IMR-90 (cell line): ENCODE data around the gene GABRP. TPM values are rescaled to one million over a fixed set of nuclear protein-coding genes. Genes with fewer than 3 reads are reported as not detected.

Experiments
- ATAC-seq: fragments of 200-7000 bp; cut with Tn5 transposase; 2 replicates; pipeline ENCODE4 v1.9.1; 2020; ENCODE audit warnings: low read depth, mild to moderate bottlenecking, moderate library complexity
- BruUV-seq: library from RNA; stranded (reverse); fragments of 400-500 nt; replicated peaks from 2 replicates; lab custom pipeline; 2021; lab: Mats Ljungman, UMichigan
- CTCF ChIA-PET: fragments of 300-600 bp; formaldehyde crosslinking; extraction: SDS; loops from one replicate; lab custom pipeline; 2021; ENCODE audit warnings: antibody characterized with exemption; lab: Yijun Ruan, JAX
- POLR2A ChIA-PET: fragments of 300-600 bp; sonication (Branson Sonifier 250); formaldehyde crosslinking; loops from one replicate; lab custom pipeline; 2022; ENCODE audit warnings: antibody characterized with exemption; ENCODE audit not compliant: unreplicated experiment; lab: Charles Lee
- DNase-seq: peaks from one replicate; pipeline ENCODE4 v3.0.0; 2013
- H2AFZ ChIP-seq: replicated peaks from 2 replicates; pipeline ENCODE3; 2013; ENCODE audit warnings: low read length, mild to moderate bottlenecking; ENCODE audit not compliant: poor library complexity
- H2AK5ac ChIP-seq: 2 replicates; pipeline ENCODE4 v1.6.1; 2013; ENCODE audit warnings: low read depth, low read length, inconsistent platforms
- H2AK9ac ChIP-seq: replicated peaks from 2 replicates; pipeline ENCODE3; 2013; ENCODE audit warnings: mild to moderate bottlenecking, low read depth, low read length, moderate library complexity; ENCODE audit not compliant: poor library complexity
- H2BK120ac ChIP-seq: 2 replicates; pipeline ENCODE4 v1.6.1; 2013; ENCODE audit warnings: low read depth, low read length, inconsistent platforms
- H2BK15ac ChIP-seq: 3 replicates; pipeline ENCODE4 v1.6.1; 2013; ENCODE audit warnings: low read depth, low read length, inconsistent platforms
- H2BK20ac ChIP-seq: 2 replicates; pipeline ENCODE4 v1.6.1; 2013; ENCODE audit warnings: low read depth, mild to moderate bottlenecking, inconsistent platforms, low read length, moderate library complexity
- H2BK5ac ChIP-seq: 2 replicates; pipeline ENCODE4 v1.6.1; 2013; ENCODE audit warnings: mild to moderate bottlenecking, low read depth, low read length, inconsistent platforms; ENCODE audit not compliant: poor library complexity, severe bottlenecking
- H3K14ac ChIP-seq: replicated peaks from 2 replicates; pipeline ENCODE4 v1.6.1; 2013; ENCODE audit warnings: low read depth, low read length, inconsistent platforms
- H3K18ac ChIP-seq: 2 replicates; pipeline ENCODE4 v1.6.1; 2013; ENCODE audit warnings: low read depth, low read length, control low read depth
- H3K23ac ChIP-seq: 2 replicates; pipeline ENCODE4 v1.6.1; 2013; ENCODE audit warnings: low read depth, low read length, inconsistent platforms
- H3K27ac ChIP-seq: 2 replicates; pipeline ENCODE4 v1.5.1; 2013; ENCODE audit warnings: mild to moderate bottlenecking, control low read depth, low read length; ENCODE audit not compliant: insufficient read depth
- H3K27me3 ChIP-seq: 2 replicates; pipeline ENCODE4 v1.6.1; 2013; ENCODE audit warnings: low read length; ENCODE audit not compliant: control insufficient read depth, insufficient read depth
- H3K36me3 ChIP-seq: 2 replicates; pipeline ENCODE4 v1.6.1; 2013; ENCODE audit warnings: low read length, mixed read lengths; ENCODE audit not compliant: control insufficient read depth, insufficient read depth
- H3K4ac ChIP-seq: 2 replicates; pipeline ENCODE4 v1.6.1; 2013; ENCODE audit warnings: low read depth, low read length, inconsistent platforms
- H3K4me1 ChIP-seq: 2 replicates; pipeline ENCODE4 v1.6.1; 2013; ENCODE audit warnings: low read length, mixed read lengths; ENCODE audit not compliant: control insufficient read depth, insufficient read depth
- H3K4me2 ChIP-seq: 2 replicates; pipeline ENCODE4 v1.6.1; 2013; ENCODE audit warnings: low read depth, mild to moderate bottlenecking, control low read depth, low read length, moderate library complexity
- H3K4me3 ChIP-seq: 2 replicates; pipeline ENCODE4 v1.5.1; 2013; ENCODE audit warnings: low read depth, mild to moderate bottlenecking, control low read depth, low read length, moderate library complexity; ENCODE audit not compliant: insufficient read depth
- H3K56ac ChIP-seq: 2 replicates; pipeline ENCODE4 v1.6.1; 2013; ENCODE audit warnings: low read length, inconsistent platforms; ENCODE audit not compliant: insufficient read depth; ENCODE audit errors: extremely low read depth
- H3K79me1 ChIP-seq, 2 experiments: 2 replicates each; pipeline ENCODE4 v1.6.1; 2013; ENCODE audit warnings: low read length in 2 of 2, inconsistent platforms in 1 of 2, low read depth in 1 of 2
- H3K9ac ChIP-seq: 2 replicates; pipeline ENCODE4 v1.6.1; 2013; ENCODE audit warnings: low read depth, low read length, control low read depth
- H3K9me1 ChIP-seq: 2 replicates; pipeline ENCODE4 v1.6.1; 2013; ENCODE audit warnings: low read length, inconsistent platforms; ENCODE audit not compliant: insufficient read depth
- H3K9me3 ChIP-seq: 2 replicates; pipeline ENCODE4 v1.6.1; 2013; ENCODE audit warnings: low read length; ENCODE audit not compliant: control insufficient read depth, insufficient read depth
- H4K20me1 ChIP-seq: 2 replicates; pipeline ENCODE4 v1.6.1; 2013; ENCODE audit warnings: low read length, inconsistent platforms; ENCODE audit not compliant: insufficient read depth
- H4K5ac ChIP-seq: 2 replicates; pipeline ENCODE4 v1.6.1; 2013; ENCODE audit warnings: mild to moderate bottlenecking, low read depth, low read length, control low read depth
- H4K8ac ChIP-seq, 2 experiments: 2 replicates each; pipeline ENCODE4 v1.6.1; 2013; ENCODE audit warnings: low read depth in 2 of 2, low read length in 2 of 2, control low read depth in 1 of 2, inconsistent platforms in 1 of 2
- H4K91ac ChIP-seq: 2 replicates; pipeline ENCODE4 v1.6.1; 2013; ENCODE audit warnings: low read depth, low read length, inconsistent platforms; ENCODE audit not compliant: insufficient read depth
- BHLHE40 ChIP-seq: fragments of 150-350 bp; IDR thresholded peaks from 2 replicates; pipeline ENCODE4 v1.6.1; 2016; ENCODE audit warnings: mild to moderate bottlenecking, low read depth, low read length
- CEBPB ChIP-seq: IDR thresholded peaks from 2 replicates; pipeline ENCODE4 v1.6.1; 2012; ENCODE audit warnings: low read depth, low read length, improper control_type of control experiment
- CTCF ChIP-seq: conservative IDR thresholded peaks from 2 replicates; pipeline ENCODE4 v1.5.1; 2012; ENCODE audit warnings: mild to moderate bottlenecking, low read depth, low read length, improper control_type of control experiment
- ELK1 ChIP-seq: fragments of 150-350 bp; IDR thresholded peaks from 2 replicates; pipeline ENCODE4 v1.6.1; 2016; ENCODE audit warnings: low read depth, mild to moderate bottlenecking, low read length, moderate library complexity, borderline replicate concordance
- FOS ChIP-seq: fragments of 150-350 bp; IDR thresholded peaks from 2 replicates; pipeline ENCODE4 v1.6.1; 2016; ENCODE audit warnings: low read depth, low read length
- MAFK ChIP-seq: IDR thresholded peaks from 2 replicates; pipeline ENCODE4 v1.6.1; 2012; ENCODE audit warnings: low read depth, low read length, improper control_type of control experiment
- MAZ ChIP-seq: IDR thresholded peaks from 2 replicates; pipeline ENCODE4 v1.6.1; 2012; ENCODE audit warnings: low read depth, mild to moderate bottlenecking, low read length, improper control_type of control experiment, moderate library complexity, borderline replicate concordance
- MXI1 ChIP-seq: IDR thresholded peaks from 2 replicates; pipeline ENCODE4 v1.6.1; 2012; ENCODE audit warnings: low read depth, mild to moderate bottlenecking, low read length, moderate library complexity, borderline replicate concordance
- NFE2L2 ChIP-seq: fragments of 150-350 bp; IDR thresholded peaks from 2 replicates; pipeline ENCODE4 v1.6.1; 2016; ENCODE audit warnings: low read depth, mild to moderate bottlenecking, low read length
- POLR2A ChIP-seq: IDR thresholded peaks from 2 replicates; pipeline ENCODE4 v1.6.1; 2012; ENCODE audit warnings: mild to moderate bottlenecking, low read depth, low read length
- RCOR1 ChIP-seq: IDR thresholded peaks from 2 replicates; pipeline ENCODE4 v1.6.1; 2012; ENCODE audit warnings: mild to moderate bottlenecking, low read length, improper control_type of control experiment; ENCODE audit not compliant: insufficient replicate concordance
- RFX5 ChIP-seq: IDR thresholded peaks from 2 replicates; pipeline ENCODE4 v1.8.0; 2012; ENCODE audit warnings: low read depth, mild to moderate bottlenecking, low read length, moderate library complexity
- SMC3 ChIP-seq: fragments of 150-350 bp; IDR thresholded peaks from 2 replicates; pipeline ENCODE4 v1.6.1; 2016; ENCODE audit warnings: low read depth, mild to moderate bottlenecking, antibody characterized with exemption, low read length, moderate library complexity
- USF2 ChIP-seq: fragments of 150-350 bp; IDR thresholded peaks from 2 replicates; pipeline ENCODE4 v1.6.1; 2017; ENCODE audit warnings: mild to moderate bottlenecking, antibody characterized with exemption, low read length, low read depth
- WGBS, 2 experiments: methylation state at CpG; one replicate each; pipeline versions ENCODE4 v1.1.5 to v1.1.7; 2013; ENCODE audit warnings: missing lambda C conversion rate in 2 of 2; ENCODE audit not compliant: insufficient read length in 1 of 2; ENCODE audit errors: extremely low coverage in 2 of 2; 5-methylcytosine and 5-hydroxymethylcytosine counted together
- dilution Hi-C: fragments of 300-500 bp; cut with HindIII; formaldehyde crosslinking; loops from one replicate; pipeline ENCODE4 v1.14.3; 2018; ENCODE audit warnings: low sequenced_read_pairs; ENCODE audit not compliant: unreplicated experiment
- in situ Hi-C: fragments of 300-500 bp; cut with MboI; formaldehyde crosslinking; loops from 3 replicates; pipeline ENCODE4 v1.14.3; 2019; ENCODE audit warnings: low sequenced_read_pairs, inconsistent platforms, mixed read lengths
- intact Hi-C: fragments of 100-400 bp; cut with micrococcal nuclease; formaldehyde crosslinking; loops from 2 replicates; pipeline ENCODE4 v1.10.0; 2022
- polyA plus RNA-seq, 3 experiments: library from polyadenylated mRNA; depleted of rRNA; stranded (reverse); fragments of >200 nt; gene quantifications; 2 replicates each; pipeline ENCODE4 v1.2.3, GENCODE V29; 2012; ENCODE audit warnings: low replicate concordance in 1 of 3
- total RNA-seq: library from RNA; depleted of rRNA; stranded (reverse); fragments of >200 nt; gene quantifications from 2 replicates; pipeline ENCODE4 v1.2.3, GENCODE V29; 2012

GABRP gene
- total and polyA plus RNA-seq, 2 of the 4 experiments (the other 2 are of a cell fraction) = not detected

GRCh38 chr5:170769246-170769645 is 14.3 kb upstream of the GABRP start:
- WGBS, 2 experiments = 29% methylated on average over 1 of the region's 6 CpGs; no CpG with 5 or more reads in 1 of the 2 experiments
- Histone ChIP-seq H3K36me3 (no peaks in the 10 kb centered on the region), H3K9me1 (no peaks in the 10 kb centered on the region), H3K9ac (no peak overlapping the region), H4K20me1 (no peaks in the 10 kb centered on the region), H3K4ac (no peak overlapping the region), H3K23ac (no peak overlapping the region), H4K8ac (no peak overlapping the region), H3K9me3 (no peaks in the 10 kb centered on the region), H3K18ac (no peak overlapping the region), H2AK5ac (no peak overlapping the region), H3K27ac (no peak overlapping the region), H2BK20ac (no peak overlapping the region), H2BK15ac (no peak overlapping the region), H4K5ac (no peak overlapping the region), H3K79me1 (no peaks in the 10 kb centered on the region), H2BK5ac (no peak overlapping the region), H2BK120ac (no peak overlapping the region), H3K27me3 (peaks cover 17% of the 10 kb centered on the region), H2AK9ac (no peak overlapping the region), H3K56ac (no peak overlapping the region), H2AFZ (no peak overlapping the region), H3K4me1 (no peaks in the 10 kb centered on the region), H3K4me3 (no peak overlapping the region), H4K91ac (no peak overlapping the region), H3K4me2 (no peak overlapping the region), H3K14ac (no peak overlapping the region)
- ChIA-PET CTCF (no interaction called here), POLR2A (no interaction called here)
- BruUV-seq = no TSS peak
- in situ Hi-C loops (no loop called here), dilution Hi-C loops (no loop called here), intact Hi-C loops (no loop called here)
- no peak for DNase-seq
- TF ChIP-seq USF2 (no peak), POLR2A (no peak), RCOR1 (no peak), MAZ (no peak), CTCF (no peak), RFX5 (no peak), ELK1 (no peak), CEBPB (no peak), MAFK (no peak), NFE2L2 (no peak), BHLHE40 (no peak), SMC3 (no peak), MXI1 (no peak), FOS (no peak)
- ATAC-seq = no peak
